Ramos (cell line): ENCODE measurements around the gene PCBD1.

ENCODE experiments used
- in situ Hi-C: fragments of 300-500 bp; cut with MboI; formaldehyde crosslinking; loops from one replicate; pipeline ENCODE4 v1.14.3; 2022; ENCODE audit warnings: low sequenced_read_pairs; ENCODE audit not compliant: unreplicated experiment

Gene PCBD1

DNA sequence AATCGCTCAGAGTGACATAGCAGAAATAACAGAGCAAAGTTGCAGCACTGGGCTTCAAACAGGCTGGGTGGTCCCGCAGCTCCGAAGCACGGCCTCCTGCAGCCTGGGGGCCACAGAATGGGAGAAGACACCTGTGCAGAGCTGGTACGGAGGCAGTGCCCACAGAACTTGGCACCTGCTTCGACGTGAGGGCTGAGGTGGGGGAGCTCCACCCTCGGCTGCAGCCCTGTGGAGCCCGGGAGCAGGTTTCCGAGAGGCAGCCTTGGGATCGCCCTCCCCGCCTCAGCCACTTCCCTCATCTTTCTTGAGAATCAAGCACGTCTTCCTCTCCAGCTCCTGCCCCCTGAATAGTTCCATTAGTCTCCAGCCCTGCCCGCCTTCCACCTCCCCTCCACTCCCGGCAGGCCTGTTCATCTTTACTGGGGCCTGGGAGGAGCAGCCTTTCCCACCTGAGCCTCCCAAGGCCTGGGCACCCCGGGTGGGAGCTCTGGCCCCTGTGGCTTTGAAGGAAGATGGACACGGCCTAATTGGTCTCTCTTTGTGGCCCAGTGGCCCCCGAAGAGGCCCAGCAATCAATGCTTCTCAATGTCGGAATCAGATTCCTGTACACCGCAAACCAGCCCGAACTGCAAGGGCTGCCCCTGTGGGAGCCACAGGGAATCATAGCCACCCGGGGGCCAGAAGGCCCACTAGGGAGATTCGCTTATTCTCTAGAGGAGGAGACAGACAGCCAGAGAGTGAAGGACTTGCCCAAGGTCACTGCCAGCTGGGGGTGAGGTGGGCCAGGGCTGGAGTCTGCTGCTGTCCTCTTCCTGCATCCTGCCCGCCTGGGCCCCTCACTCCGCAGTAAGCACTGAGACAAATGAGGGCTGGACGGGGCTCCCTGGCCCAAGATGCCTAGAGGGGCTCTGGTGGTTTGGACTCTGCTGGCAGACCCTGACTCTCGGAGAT is 17.0 kb upstream of the PCBD1 start:
- in situ Hi-C loops = no loop called here

DNA sequence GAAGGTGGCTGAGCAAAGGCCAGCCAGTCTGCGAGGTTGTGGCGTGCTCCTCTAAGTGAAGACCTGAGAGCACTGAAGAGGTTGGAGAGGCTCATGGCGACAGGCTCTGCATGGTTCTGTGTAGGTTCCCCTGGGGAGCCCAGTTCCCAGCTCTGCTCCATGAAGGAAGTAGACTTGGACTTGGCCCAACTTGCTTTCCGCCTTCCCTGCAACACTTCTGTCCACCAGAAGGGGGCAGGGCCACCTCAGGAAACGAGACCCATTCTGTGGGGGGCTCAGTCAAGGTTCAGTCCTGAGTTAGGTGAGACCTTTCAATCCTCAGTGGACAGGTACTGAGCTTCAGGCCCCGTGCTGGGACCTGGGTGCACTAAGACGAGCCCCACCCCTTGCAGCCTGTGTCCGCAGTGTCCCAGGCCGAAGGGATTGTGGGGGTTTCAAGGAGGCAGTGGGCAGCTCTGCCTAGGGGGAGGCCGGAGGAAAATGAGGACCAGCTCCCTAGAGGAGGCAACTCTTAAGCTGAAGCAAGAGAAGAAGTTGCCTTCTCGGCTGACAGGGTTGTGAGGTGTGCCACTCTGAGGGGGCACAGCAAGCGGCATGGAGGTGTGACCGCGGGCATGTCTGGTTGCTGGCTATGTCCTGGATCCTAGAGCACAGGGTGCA is 15.0 kb upstream of the PCBD1 start:
- in situ Hi-C loops = no loop called here

DNA sequence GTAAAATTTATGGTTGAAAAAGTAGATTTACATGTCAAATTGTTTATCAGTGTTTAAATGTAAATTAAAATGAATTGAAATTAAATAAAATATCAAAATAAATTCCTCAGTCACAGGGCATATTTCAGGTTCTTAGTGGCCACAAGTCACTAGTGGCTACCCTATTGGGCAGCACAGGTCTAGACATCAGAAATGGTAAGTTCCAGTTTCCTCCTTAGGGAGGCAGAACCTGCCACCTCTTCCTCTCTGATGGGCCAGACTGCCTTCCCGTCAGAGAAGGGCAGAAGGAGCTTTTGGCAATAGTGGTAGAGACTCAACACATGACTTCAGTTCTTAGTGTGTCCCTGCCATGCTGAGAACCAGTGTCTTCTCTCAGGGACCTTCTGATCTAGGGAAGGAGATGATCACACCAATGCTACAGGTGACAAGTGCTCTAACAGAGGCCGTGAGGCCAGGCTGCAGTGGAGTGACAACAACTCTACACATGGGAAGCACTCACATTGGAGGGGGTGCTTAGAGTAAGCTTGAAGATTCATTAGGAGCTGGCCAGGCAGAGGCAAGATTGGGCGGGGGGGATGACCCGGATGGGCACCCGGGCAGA is 14.4 kb upstream of the PCBD1 start:
- in situ Hi-C loops = no loop called here

DNA sequence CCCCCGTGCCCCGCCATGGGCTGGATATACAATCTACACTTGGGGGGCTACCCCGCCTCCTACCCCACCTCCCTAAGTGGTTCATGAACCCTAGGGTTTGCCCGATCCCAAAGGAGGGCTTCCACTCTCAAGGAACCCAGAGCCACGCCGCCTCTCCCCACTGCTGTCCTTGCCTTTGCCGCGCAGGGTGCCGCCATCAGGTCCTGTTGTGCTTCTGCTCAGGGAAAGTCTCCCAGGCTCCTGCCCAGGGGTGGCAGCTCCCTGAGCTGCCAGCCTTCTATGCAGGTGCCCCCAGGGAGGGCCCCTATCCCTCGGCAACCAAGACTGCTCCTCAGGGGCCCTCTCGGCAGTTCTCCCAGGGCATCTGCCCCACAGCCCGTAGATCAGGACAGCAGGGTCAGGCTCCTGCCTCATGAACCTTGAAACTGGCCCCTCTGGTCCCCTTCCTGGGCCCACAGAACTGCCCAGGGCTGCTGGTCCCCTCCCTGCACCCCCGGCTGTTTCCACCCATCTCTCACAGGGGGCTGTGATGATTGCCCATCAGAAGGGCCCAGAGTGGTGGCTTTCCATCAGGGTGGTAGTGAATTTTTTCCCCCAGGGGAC is 13.0 kb upstream of the PCBD1 start:
- in situ Hi-C loops = no loop called here

DNA sequence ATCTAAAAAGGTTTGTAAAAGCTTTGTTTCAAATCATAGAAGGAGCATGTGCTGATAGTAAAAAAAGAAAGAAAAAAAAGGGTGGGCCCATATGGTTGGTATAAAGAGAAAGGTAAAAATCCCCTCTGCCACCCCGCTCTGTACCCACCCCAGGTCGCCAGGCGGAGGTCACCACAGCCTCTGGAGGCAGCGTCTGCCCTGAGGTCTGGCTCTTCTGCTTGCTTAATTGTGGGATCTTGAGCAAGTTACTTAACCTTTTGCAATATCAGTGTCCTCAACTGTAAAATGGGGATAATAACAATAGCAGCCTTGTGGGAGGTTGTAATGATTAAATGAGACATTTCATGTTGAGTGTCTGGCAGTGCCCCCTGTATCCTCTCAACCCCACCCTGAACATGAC is 10.7 kb upstream of the PCBD1 start:
- in situ Hi-C loops = no loop called here

DNA sequence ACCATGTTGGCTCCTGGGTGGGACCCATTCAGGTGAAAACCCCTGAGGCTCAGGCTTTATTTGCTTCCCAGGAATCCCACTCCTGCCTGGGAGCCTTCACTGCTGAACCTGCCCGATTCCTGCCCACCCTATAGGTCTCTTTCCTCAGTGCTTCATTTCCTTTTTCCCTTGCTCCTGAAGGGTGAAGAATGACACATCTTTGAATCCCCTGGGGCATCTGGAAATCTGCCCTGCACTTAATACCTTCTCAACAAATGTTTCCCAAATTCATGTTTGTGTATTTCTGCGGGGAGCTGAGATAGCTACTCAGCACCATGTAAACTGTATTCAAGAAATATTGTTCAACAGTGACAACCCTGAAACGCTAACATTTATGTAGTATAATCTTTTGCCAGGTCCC is 10.3 kb upstream of the PCBD1 start:
- in situ Hi-C loops = no loop called here

DNA sequence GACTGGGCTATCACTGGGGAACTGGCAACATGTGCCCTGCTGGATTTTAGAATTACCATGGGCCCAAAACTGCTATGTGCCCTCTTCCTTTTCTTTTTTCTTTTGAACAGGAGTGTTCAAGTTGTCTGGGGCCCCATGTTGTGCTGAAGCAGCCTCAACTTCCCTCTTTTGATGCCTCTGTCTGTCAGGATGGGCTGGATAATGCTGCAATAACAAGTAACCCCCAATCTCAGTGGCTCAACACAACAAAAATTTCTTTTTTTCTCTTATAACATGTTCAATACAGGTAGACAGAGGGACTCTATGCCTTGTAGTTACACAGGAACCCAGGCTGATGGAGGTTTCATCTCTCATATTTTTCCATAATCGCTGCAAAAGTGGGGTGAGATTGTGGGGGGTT is 8.2 kb upstream of the PCBD1 start:
- in situ Hi-C loops = no loop called here

DNA sequence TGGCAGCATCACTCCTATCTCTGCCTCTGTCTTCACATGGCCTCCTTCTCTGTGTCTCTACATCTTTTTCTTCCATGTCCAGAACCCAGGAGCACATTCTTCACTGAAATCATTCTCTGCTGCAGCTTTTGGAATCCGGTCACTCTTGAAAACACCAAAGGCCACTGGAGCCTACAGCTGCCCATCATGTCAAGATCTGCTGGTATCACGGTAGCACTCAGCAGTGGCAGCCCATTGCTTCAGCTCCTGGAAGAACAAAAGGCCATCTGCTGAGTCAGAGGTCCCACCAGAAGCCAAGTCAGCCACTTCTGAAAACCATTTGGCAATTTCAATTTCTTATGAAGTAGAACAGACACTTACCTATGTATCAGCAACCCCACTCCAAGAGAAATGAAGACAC is 6.1 kb upstream of the PCBD1 start:
- in situ Hi-C loops = no loop called here

DNA sequence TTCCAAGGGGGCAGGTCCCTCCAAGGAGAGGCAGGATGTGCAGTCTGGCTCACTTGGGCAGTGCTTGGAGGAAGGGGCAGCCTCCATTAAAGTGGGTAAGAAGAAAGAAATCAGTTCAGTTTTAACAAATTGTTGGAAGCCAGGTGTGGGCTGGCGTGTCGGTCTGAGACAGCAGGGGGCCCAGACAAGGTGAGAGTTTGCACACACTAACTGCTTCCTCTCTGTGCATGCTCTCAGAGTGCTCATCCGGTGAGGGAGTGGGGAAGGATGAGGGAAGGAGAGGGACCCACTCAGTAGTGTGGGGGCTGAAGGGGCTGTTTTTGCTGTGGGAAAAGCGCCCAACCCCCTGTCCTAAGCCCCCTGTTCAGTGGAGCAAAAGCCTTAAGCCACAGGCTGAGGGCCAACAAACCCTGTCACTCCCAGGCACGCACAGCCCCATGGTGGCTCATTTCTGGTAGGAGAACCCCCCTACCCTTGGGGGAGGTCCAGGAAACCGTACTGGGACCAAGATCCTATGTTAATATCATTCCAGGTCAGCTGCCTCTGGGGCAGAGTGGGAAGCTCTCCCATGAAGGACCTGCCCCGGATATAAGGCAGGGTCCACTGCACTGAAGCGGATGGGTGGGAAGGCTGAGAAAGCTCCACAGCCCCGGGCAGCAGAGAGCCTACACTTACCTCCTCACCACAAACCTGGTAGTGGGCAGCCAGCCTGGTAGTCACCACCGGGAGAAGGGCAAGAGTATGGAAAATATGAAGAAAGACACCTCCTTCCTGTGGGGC is 5.1 kb upstream of the PCBD1 start:
- in situ Hi-C loops = no loop called here

DNA sequence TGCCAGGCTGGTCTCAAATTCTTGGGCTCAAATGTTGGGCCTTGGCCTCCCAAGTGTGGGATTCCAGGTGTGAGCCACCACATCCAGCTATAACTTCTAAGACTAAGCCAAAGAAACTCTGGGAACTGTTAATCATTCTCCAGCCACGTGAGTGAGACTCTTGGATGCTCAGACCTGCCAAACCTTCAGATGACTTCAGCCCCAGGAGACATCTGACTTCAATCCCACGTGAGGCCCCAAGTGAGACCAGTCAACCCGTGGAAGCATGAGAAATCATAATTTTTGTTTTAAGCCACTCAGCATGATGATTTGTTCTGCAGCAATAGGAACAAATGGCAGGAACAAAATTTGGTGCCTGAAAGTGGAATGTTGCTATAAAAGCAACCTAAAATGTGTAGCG is 4.3 kb upstream of the PCBD1 start:
- in situ Hi-C loops = no loop called here

DNA sequence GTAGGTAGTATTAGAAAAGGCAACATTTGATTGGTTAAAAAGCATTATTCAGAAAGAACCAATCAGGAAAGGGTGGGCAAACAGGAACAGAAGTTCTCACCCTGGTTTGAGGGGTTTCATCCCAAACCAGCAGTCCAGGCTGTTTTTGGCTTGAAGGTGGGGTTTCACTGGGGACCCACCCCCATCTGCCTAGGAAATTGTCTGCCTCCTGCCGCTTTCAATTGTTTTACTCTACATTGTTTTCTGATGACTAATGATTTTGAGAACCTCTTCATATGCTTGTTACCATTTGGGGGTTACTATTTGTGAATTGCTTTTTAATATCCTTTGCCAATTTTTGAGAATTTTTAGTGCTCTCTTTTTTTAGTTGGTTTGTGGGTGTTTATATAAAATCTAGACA is 3.3 kb upstream of the PCBD1 start:
- in situ Hi-C loops = no loop called here

DNA sequence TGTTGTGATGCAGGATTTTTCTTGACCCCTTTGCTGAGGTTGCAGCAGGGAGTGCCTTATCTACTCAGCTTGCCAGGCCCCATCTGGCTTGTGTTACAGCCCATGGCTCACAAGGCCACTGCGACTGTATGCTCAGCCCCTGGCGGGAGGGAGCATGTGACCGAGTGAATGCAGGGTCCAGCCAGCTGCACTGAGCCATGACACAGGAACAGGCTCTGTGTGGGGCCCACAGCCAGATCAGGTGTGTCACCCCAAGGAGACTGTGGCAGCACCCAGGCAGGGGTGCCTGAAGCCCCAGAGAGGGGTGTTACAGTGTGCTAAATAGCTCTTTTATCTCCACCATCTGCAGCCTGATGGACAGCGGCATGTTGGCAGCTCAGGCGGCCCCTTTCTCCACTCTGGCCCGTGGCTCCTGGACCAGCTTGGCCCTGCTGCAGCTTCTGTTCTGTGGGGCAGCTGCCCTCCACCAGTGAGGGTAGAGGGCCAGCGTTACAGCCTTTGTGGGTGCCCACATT is 2.6 kb upstream of the PCBD1 start:
- in situ Hi-C loops = no loop called here

DNA sequence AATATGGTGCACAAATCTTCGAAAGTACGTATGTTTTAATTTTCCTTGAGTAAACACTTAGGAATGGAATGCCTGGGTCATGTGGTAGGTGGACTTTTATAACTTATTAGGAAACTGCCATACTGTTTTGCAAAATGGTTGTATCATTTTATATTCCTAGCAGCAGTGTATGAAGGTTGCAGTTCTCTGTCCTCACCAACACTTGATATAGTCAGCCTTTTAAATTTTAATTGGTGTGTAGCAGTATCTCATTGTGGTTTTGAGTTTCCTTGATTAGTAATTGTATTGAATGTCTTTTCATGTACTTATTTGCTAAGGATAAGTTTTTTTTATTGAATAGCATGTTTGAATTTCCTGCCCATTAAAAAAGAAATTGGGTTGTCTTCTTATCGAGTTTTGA is 926 bp upstream of the PCBD1 start:
- in situ Hi-C loops = loop anchor here (10.0 kb wide), 1 partner anchor 444 kb away; the partner anchor contains the start of gene NODAL

DNA sequence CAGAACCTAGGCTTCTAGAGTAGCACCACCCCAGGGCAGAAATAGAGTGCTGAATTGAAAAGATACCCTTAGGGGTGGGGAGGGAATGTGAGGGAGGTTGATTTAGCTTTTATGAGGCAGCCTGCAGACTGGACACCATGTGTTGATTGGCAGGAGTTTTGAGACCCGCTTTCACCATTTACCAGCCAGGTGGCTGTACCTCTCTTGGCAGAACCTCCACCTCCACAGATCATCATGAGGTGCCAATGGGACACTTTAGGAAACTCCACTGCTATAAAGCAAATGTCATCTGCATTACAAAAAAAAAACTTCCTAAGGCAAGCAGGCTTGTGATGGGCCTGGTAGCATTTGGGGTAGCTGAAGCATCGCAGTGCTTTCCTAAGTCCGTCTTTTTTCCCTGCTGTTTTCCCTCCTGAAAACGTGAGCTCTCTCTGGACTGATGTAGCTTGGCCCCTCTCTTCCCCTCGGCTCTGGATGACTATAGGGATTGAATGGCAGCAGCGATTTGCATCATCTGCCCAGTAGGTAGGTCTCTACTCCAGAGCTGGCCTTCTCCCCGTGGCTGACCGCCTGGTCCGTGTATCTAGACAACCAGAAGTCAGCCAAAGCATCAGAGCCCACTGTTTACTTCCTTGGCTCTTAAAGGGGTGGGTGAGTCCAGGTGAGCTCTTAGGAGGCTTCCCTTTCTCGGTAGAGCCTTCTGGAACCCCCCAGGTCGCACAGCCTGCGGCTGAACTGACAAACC is 1.3 kb downstream of the PCBD1 start:
- in situ Hi-C loops = loop anchor here (10.0 kb wide), 1 partner anchor 442 kb away; the partner anchor contains the start of gene NODAL

DNA sequence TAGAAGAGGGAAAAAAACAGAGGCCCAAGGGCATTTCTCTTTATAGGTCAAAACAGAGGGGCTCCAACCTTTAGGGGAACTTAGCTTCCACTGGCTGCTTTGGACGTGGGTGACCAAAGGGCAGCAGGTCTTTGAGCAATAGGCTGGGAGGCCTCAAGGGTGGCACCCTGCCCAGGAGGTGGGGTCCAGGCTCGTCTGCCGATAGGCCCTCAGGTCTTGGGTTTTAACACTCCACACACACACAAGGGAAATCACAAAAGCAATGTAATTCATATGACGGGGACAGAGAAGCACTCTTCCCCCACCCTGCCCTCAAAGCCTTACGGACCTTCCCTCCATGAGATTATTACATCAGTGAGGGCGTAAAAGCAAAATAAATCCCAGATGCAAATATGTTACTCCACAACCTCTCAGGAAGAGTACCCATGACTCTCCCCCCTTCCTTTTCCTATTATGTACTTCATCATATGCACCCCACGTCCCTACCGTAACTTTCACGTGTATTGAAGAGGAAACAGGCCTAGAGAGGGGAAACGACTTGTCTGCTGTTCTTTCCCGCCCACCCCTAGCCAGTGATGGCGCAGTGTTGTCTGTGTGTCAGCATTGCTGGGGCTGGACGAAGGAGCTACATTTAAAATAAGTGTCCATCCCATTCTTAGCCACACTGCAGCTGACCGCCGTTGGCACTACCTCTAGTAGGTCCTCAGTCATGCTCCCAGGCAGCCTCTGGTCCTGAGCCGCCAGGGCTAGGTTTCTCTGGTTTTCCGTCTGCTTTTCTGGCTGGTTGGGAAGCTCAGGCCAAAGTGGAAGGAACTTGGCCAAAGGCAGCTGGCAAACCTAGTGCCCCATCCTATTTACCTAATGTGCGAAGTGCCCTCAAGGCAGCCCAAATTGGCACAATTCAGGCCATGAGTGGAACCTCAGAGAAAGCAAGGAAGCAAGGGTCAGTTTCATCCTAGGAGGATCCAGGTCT is 2.1 kb downstream of the PCBD1 start:
- in situ Hi-C loops = loop anchor here (10.0 kb wide), 1 partner anchor 441 kb away; the partner anchor contains the start of gene NODAL

DNA sequence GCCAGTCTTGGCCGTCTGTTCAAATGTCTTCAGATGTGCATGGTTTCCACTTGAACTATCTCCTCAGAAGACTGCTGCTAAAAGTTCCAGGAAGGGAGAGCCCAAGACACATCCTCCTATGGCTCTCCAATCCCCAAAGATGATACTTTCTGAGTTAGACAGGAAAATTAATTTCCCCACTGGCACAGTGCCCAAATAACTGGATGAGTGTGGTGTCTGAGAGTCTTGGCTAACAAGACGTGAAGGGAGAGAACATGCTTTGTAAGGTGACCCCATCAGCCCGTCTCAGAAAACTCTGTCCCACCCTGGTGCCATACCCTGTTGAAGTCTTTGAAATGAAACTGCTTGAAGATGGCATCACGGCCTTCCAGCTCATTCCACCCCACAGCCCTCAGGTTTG is 2.9 kb downstream of the PCBD1 start:
- in situ Hi-C loops = loop anchor here (10.0 kb wide), 1 partner anchor 441 kb away; the partner anchor contains the start of gene NODAL

DNA sequence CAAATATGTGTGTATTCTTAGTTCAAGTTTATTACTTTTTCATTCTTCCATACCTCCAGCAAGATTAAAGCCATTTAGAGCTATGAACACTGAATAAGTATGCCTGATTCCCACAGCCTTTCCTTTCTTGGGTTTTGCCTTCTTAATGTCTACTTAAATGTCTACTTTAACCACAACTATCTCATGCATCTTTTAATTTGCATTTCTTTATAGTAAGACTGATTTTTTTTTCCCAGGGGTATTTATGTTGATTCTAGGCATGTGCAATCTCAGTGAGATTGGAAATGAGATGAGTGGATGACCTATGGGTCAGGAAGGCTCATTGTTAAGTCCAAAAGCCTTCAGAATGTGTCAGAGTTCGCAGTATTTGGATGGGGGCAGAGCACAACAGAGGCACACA is 3.6 kb downstream of the PCBD1 start:
- in situ Hi-C loops = loop anchor here (5.0 to 10.0 kb wide), 2 partner anchors 332 to 440 kb away; partner anchors contain the start of gene NODAL
